NOMO-1 treated with dmso at 0.1 percent for 144 hours (cell line): ENCODE results near the gene AGPAT1.
"Not testable (repeated sequence)": the region's sequence is repeated elsewhere in the genome, so short reads cannot be mapped to it uniquely, and the experiment has no call there.

ENCODE experiments used
- DNase-seq: peaks from one replicate; lab custom pipeline; 2025; ENCODE audit not compliant: unreplicated experiment; lab: John Stamatoyannopoulos, UW

The AGPAT1 gene

GRCh38 chr6:32200711-32201475 is 25.0 kb upstream of the AGPAT1 start:
- no peak for DNase-seq

- DNase-seq = no peak
These were observed 23.0 kb upstream of the AGPAT1 start for GRCh38 chr6:32198866-32199265.

GRCh38 chr6:32198345-32198696 is 22.4 kb upstream of the AGPAT1 start:
- no peak for DNase-seq

GRCh38 chr6:32196682-32197616 is 21.1 kb upstream of the AGPAT1 start:
- no peak for DNase-seq

GRCh38 chr6:32195902-32196681 is 20.2 kb upstream of the AGPAT1 start:
- no peak for DNase-seq

- DNase-seq = peak; percentile 100
These were observed 19.7 kb upstream of the AGPAT1 start for GRCh38 chr6:32195652-32195901.

- peak; percentile 26 for DNase-seq
These were observed 19.2 kb upstream of the AGPAT1 start for GRCh38 chr6:32194825-32195651.

- no peak for DNase-seq
These were observed 18.5 kb upstream of the AGPAT1 start for GRCh38 chr6:32194388-32194787.

- not testable (repeated sequence) for DNase-seq
These were observed 17.2 kb upstream of the AGPAT1 start for GRCh38 chr6:32193096-32193495.

- DNase-seq = peak; percentile 69
These were observed 16.7 kb upstream of the AGPAT1 start, which contains the start of gene GPSM3 for GRCh38 chr6:32192608-32193039. GPSM3 (minus strand) TSS chr6:32192643; CDS start chr6:32192513, 130 bp downstream.

GRCh38 chr6:32191696-32192607 is 16.1 kb upstream of the AGPAT1 start:
- no peak for DNase-seq

GRCh38 chr6:32190911-32191677 is 15.2 kb upstream of the AGPAT1 start:
- no peak for DNase-seq

GRCh38 chr6:32190054-32190851 is 14.4 kb upstream of the AGPAT1 start, which contains the start of gene PBX2:
PBX2 (minus strand) TSS chr6:32190202; CDS start chr6:32189915, 287 bp downstream.
- DNase-seq = peak; percentile 94

GRCh38 chr6:32189742-32190053 is 13.8 kb upstream of the AGPAT1 start:
- DNase-seq = no peak

GRCh38 chr6:32189069-32189741 is 13.3 kb upstream of the AGPAT1 start:
- DNase-seq = no peak

GRCh38 chr6:32188381-32189068 is 12.6 kb upstream of the AGPAT1 start:
- no peak for DNase-seq
